Measurements from ENCODE around the gene SEZ6. TPM values are rescaled to one million over a fixed set of nuclear protein-coding genes. Genes with fewer than 3 reads are reported as not detected.

The SEZ6 gene
- total and polyA plus RNA-seq, 2 donors (not counting 1 experiment from before 2014, with no cell fraction given) = not detected

- no peak overlapping the region for H3K9ac ChIP-seq (ENCODE audit: low read length)
- WGBS (ENCODE audit: insufficient coverage) = 86% methylated on average over 4 of the region's 5 CpGs
- peaks cover 2 to 20% of the 10 kb centered on the region in 2 experiments for H3K36me3 ChIP-seq (replicated peaks in 1 of 2; ENCODE audit: control extremely low read depth in 1 of 2, control insufficient read depth in 1 of 2, extremely low read depth in 1 of 2, insufficient read depth in 2 of 2, low read length in 1 of 2)
- H3K4me2 ChIP-seq (replicated peaks; ENCODE audit: low read depth, low read length, poor library complexity, severe bottlenecking) = no peak overlapping the region
- peaks cover 75% of the 10 kb centered on the region for H3K4me1 Mint-ChIP-seq
- CTCF ChIA-PET = interaction anchor here (1.3 to 2.0 kb wide), 4 partner anchors 10 to 180 kb away, joined by 3 to 10 read pairs (median 6); no protein-coding TSS in a partner anchor
- H3K4me3 ChIP-seq (ENCODE audit: control extremely low read depth in 1 of 5, extremely low read depth in 1 of 5, insufficient read depth in 1 of 5, low read depth in 2 of 5, low read length in 4 of 5) = no peak overlapping the region
- peaks cover 94% of the 10 kb centered on the region for H4K20me1 ChIP-seq (ENCODE audit: control insufficient read depth, insufficient read depth, low read length, poor library complexity, severe bottlenecking)
- TF ChIP-seq CTCF (IDR thresholded peaks at IDR 0.05) (no peak), EZH2 (IDR thresholded peaks at IDR 0.05; ENCODE audit: borderline replicate concordance, insufficient read depth, low read depth, low read length, poor library complexity, severe bottlenecking) (no peak)
- peaks cover 100% of the 10 kb centered on the region for H3K79me2 ChIP-seq (ENCODE audit: control insufficient read depth, insufficient read depth, low read length)
- no peaks in the 10 kb centered on the region for H3K27me3 ChIP-seq (replicated peaks in 1 of 4; ENCODE audit: control extremely low read depth in 1 of 4, control insufficient read depth in 3 of 4, insufficient read depth in 4 of 4, low read length in 3 of 4)
- H3K4me3 Mint-ChIP-seq = no peak overlapping the region
- H3K9me3 ChIP-seq (ENCODE audit: control extremely low read depth in 1 of 3, control insufficient read depth in 2 of 3, insufficient read depth in 1 of 3, low read length in 2 of 3) = no peaks in the 10 kb centered on the region
- H3K4me1 ChIP-seq (ENCODE audit: control insufficient read depth in 2 of 2, insufficient read depth in 2 of 2, low read length in 2 of 2) = peaks cover 27 to 35% of the 10 kb centered on the region in 2 donors
- DNase-seq (no peak), ATAC-seq (ENCODE audit: low read depth) (no peak)
- H3K27me3 Mint-ChIP-seq = no peaks in the 10 kb centered on the region
- H2AFZ ChIP-seq (ENCODE audit: insufficient read depth, low read depth, low read length, poor library complexity, severe bottlenecking) = no peak overlapping the region
- intact Hi-C loops (cut with micrococcal nuclease) = no loop called here
- peak overlapping the region in 1 of 2 donors; percentile 27 for H3K27ac ChIP-seq (ENCODE audit: low read length in 2 of 2)
- H3K9me3 Mint-ChIP-seq (ENCODE audit: insufficient read depth) = no peaks in the 10 kb centered on the region
- H3K27ac Mint-ChIP-seq = no peak overlapping the region
- POLR2A ChIA-PET = no interaction called here
Observed at GRCh38 chr17:28937044-28937729, 68.6 kb downstream of the SEZ6 start.

GRCh38 chr17:28935744-28936460 is 69.9 kb downstream of the SEZ6 start:
- Histone ChIP-seq H3K79me2 (ENCODE audit: control insufficient read depth, insufficient read depth, low read length) (peaks cover 100% of the 10 kb centered on the region), H3K4me2 (replicated peaks; ENCODE audit: low read depth, low read length, poor library complexity, severe bottlenecking) (peak overlapping the region; percentile 3), H3K27me3 (replicated peaks in 1 of 4; ENCODE audit: control extremely low read depth in 1 of 4, control insufficient read depth in 3 of 4, insufficient read depth in 4 of 4, low read length in 3 of 4) (no peaks in the 10 kb centered on the region), H3K4me3 (ENCODE audit: control extremely low read depth in 1 of 5, extremely low read depth in 1 of 5, insufficient read depth in 1 of 5, low read depth in 2 of 5, low read length in 4 of 5) (no peak overlapping the region), H4K20me1 (ENCODE audit: control insufficient read depth, insufficient read depth, low read length, poor library complexity, severe bottlenecking) (peaks cover 94% of the 10 kb centered on the region), H2AFZ (ENCODE audit: insufficient read depth, low read depth, low read length, poor library complexity, severe bottlenecking) (no peak overlapping the region), H3K9ac (ENCODE audit: low read length) (no peak overlapping the region), H3K36me3 (replicated peaks in 1 of 2; ENCODE audit: control extremely low read depth in 1 of 2, control insufficient read depth in 1 of 2, extremely low read depth in 1 of 2, insufficient read depth in 2 of 2, low read length in 1 of 2) (peaks cover 2 to 18% of the 10 kb centered on the region in 2 experiments), H3K9me3 (ENCODE audit: control extremely low read depth in 1 of 3, control insufficient read depth in 2 of 3, insufficient read depth in 1 of 3, low read length in 2 of 3) (no peaks in the 10 kb centered on the region), H3K27ac (ENCODE audit: low read length in 2 of 2) (peak overlapping the region in 1 of 2 donors; percentile 27), H3K4me1 (ENCODE audit: control insufficient read depth in 2 of 2, insufficient read depth in 2 of 2, low read length in 2 of 2) (peaks cover 24 to 33% of the 10 kb centered on the region in 2 donors)
- no peaks in the 10 kb centered on the region for H3K9me3 Mint-ChIP-seq (ENCODE audit: insufficient read depth)
- no peak for TF ChIP-seq EZH2 (IDR thresholded peaks at IDR 0.05; ENCODE audit: borderline replicate concordance, insufficient read depth, low read depth, low read length, poor library complexity, severe bottlenecking)
- TF ChIP-seq CTCF (IDR thresholded peaks at IDR 0.05) = no peak
- DNase-seq (no peak), ATAC-seq (ENCODE audit: low read depth) (no peak)
- H3K4me3 Mint-ChIP-seq = no peak overlapping the region
- intact Hi-C loops (cut with micrococcal nuclease) = no loop called here
- WGBS (ENCODE audit: insufficient coverage) = no CpG with 5 or more reads among the region's 8 CpGs
- CTCF ChIA-PET = no interaction called here
- POLR2A ChIA-PET = no interaction called here
- peak overlapping the region; percentile 42 for H3K27ac Mint-ChIP-seq
- peaks cover 69% of the 10 kb centered on the region for H3K4me1 Mint-ChIP-seq
- no peaks in the 10 kb centered on the region for H3K27me3 Mint-ChIP-seq
